Adrenal gland (tissue), 12 donors: ENCODE data around the gene CAV2. TPM values are rescaled to one million over a fixed set of nuclear protein-coding genes. Genes with fewer than 3 reads are reported as not detected.

Experiments
- DNase-seq, 7 donors: peaks; one replicate each; pipeline ENCODE4 v3.0.0-alpha.2; 2019 to 2020
- H3K27ac ChIP-seq, 5 donors: fragments of 200-600 bp; sonication (generic) in 4 of 5; 1 replicate in 3 of 5; 2 replicates in 2 of 5; pipeline versions ENCODE4 v1.5.1 to v1.8.0; 2016 to 2020; ENCODE audit warnings: mild to moderate bottlenecking in 1 of 5
- H3K27me3 ChIP-seq: fragments of 200-600 bp; 2 replicates; pipeline ENCODE4 v1.8.0; 2021
- H3K36me3 ChIP-seq, 2 donors: fragments of 200-600 bp; replicated peaks in 1 of 2; 1 replicate in 1 of 2; 2 replicates in 1 of 2; pipeline versions ENCODE4 v1.5.1 to v1.8.0; 2018 to 2022
- H3K4me1 ChIP-seq, 2 donors: fragments of 200-600 bp; replicated peaks in 1 of 2; 1 replicate in 1 of 2; 2 replicates in 1 of 2; pipeline versions ENCODE4 v1.5.1 to v1.8.0; 2018 to 2021
- H3K4me3 ChIP-seq, 4 donors: fragments of 200-600 bp; sonication (generic) in 3 of 4; one replicate each; pipeline ENCODE4 v1.5.1; 2016 to 2018
- H3K9me3 ChIP-seq, 3 donors: fragments of 200-600 bp; sonication (generic) in 1 of 3; replicated peaks in 1 of 3; 1 replicate in 2 of 3; 2 replicates in 1 of 3; pipeline versions ENCODE4 v1.5.1 to v1.8.0; 2016 to 2021
- POLR2A ChIP-seq, 2 donors: fragments of 450-650 bp; IDR thresholded peaks; one replicate each; pipeline ENCODE4 v1.6.1; 2017; ENCODE audit warnings: antibody characterized with exemption in 2 of 2, mild to moderate bottlenecking in 2 of 2, moderate library complexity in 1 of 2
- WGBS, 4 donors: extraction: QIAGEN DNeasy Blood & Tissue Kit in 2 of 4; methylation state at CpG; one replicate each; pipeline versions ENCODE4 v1.1.5 to v1.1.7; 2013 to 2017; 5-methylcytosine and 5-hydroxymethylcytosine counted together
- intact Hi-C, 2 donors: fragments of 100-400 bp; cut with DNase I; formaldehyde crosslinking; loops; one replicate each; pipeline versions ENCODE4 v1.14.1 to v1.15.0; 2022 to 2023
- polyA plus RNA-seq, 3 donors: library from polyadenylated mRNA; stranded (reverse); fragments of 200-250 nt in 2 of 3; fragments of 350-450 nt in 1 of 3; fragmentation: Illumina TruSeq in 1 of 3; extraction: RNeasy Lipid Tissue Mini Kit (QIAGEN cat#74804) in 1 of 3; gene quantifications; one replicate each; pipeline ENCODE4 v1.2.3, GENCODE V29; 2013 to 2014
- total RNA-seq, 9 donors: library from RNA; depleted of rRNA in 4 of 9; stranded (reverse); fragments of >200 nt in 4 of 9; fragments of 120-200 nt in 1 of 9; fragmentation: NEBNext Ultra II Directional in 1 of 9; extraction: Animal tissue kit (Norgen Biotek cat#: 25700) in 1 of 9; gene quantifications; one replicate each; pipeline versions ENCODE4 v1.1.0 to v1.2.4, GENCODE V29; 2013 to 2023
- TF ChIP-seq, protein P1 (sequence below), 6 experiments: fragments of 450-650 bp in 4 of 6; fragments of 200-600 bp in 2 of 6; sonication (generic) in 1 of 6; IDR thresholded peaks; 1 replicate in 5 of 6; 2 replicates in 1 of 6; pipeline versions ENCODE4 v1.5.1 to v1.8.0; 2016 to 2021; ENCODE audit warnings: antibody characterized with exemption in 6 of 6, mild to moderate bottlenecking in 2 of 6, moderate library complexity in 1 of 6
- donor health status: healthy with polysubstance abuse.
- donor health status: Bipolar disorder and iron deficiency.
- donor health status: DM: yes; HTN: yes; CAD: no.
- donor health status: DM: no; HTN: no; CAD: no.
- donor health status: DM: no; HTN: no; CAD: no.
- donor health status: DM: yes; HTN: yes; CAD: no.

Gene CAV2
- total and polyA plus RNA-seq, 12 donors: 9.8 to 40.2 (median 16.1) TPM

DNA sequence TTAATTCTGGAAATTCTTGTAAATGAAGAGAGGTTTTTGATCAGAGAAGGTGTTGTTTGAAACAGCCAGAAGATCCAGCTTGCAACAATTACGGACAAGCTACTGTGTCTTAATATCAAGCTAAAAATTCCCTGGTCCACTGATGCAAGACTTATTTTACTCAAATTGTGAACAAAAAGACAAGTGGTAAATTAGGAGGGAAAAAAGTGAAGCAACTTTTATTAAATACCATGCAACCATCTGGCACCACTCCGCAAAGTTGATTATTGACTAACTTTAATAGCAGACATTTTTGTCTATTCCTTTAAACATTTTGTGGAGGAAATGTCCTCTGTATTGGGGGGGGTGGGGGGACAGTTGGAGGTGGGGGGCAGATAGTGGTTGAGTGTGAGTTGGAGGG, 5.1 kb upstream of the CAV2 start:
- 92 to 100% (median 93%) methylated on average over 2 of the region's 2 CpGs for WGBS, 4 donors
- DNase-seq: no peak
- no peaks in the 10 kb centered on the region for H3K4me1 ChIP-seq
- no peak overlapping the region for H3K27ac ChIP-seq
- intact Hi-C loops: no loop called here
- no peak overlapping the region for H3K4me3 ChIP-seq
- H3K9me3 ChIP-seq: no peaks in the 10 kb centered on the region
- H3K36me3 ChIP-seq: no peaks in the 10 kb centered on the region
- TF ChIP-seq POLR2A (IDR thresholded peaks at IDR 0.05): no peak
- TF ChIP-seq, protein P1, sequence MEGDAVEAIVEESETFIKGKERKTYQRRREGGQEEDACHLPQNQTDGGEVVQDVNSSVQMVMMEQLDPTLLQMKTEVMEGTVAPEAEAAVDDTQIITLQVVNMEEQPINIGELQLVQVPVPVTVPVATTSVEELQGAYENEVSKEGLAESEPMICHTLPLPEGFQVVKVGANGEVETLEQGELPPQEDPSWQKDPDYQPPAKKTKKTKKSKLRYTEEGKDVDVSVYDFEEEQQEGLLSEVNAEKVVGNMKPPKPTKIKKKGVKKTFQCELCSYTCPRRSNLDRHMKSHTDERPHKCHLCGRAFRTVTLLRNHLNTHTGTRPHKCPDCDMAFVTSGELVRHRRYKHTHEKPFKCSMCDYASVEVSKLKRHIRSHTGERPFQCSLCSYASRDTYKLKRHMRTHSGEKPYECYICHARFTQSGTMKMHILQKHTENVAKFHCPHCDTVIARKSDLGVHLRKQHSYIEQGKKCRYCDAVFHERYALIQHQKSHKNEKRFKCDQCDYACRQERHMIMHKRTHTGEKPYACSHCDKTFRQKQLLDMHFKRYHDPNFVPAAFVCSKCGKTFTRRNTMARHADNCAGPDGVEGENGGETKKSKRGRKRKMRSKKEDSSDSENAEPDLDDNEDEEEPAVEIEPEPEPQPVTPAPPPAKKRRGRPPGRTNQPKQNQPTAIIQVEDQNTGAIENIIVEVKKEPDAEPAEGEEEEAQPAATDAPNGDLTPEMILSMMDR (IDR thresholded peaks at IDR 0.05): no peak
- H3K27me3 ChIP-seq: no peaks in the 10 kb centered on the region

DNA sequence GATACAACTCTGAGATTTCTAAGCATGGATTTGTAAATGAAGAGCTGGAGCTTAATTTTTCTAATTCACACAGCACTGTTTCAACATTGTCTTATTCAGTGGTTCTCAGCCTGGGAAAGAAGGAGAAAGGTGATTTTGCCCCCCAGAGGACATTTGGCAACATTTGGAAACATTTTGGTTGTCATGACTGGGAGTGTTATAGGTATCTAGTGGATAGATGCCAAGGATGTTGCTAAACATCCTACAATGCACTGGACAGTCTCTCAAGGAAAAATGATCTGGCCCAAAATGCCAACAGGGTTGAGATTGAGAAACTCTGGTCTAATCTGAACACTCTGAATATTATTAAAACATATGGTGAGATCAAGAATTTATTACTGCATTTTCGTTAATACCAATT, 3.8 kb upstream of the CAV2 start:
- WGBS, 4 donors: 79 to 97% (median 84%) methylated on average over 1 of the region's 1 CpG
- intact Hi-C loops: no loop called here
- H3K4me3 ChIP-seq: no peak overlapping the region
- DNase-seq: no peak
- no peak for TF ChIP-seq POLR2A (IDR thresholded peaks at IDR 0.05)
- TF ChIP-seq, protein P1 (IDR thresholded peaks at IDR 0.05): no peak
- H3K36me3 ChIP-seq: no peaks in the 10 kb centered on the region
- no peak overlapping the region for H3K27ac ChIP-seq
- no peaks in the 10 kb centered on the region for H3K4me1 ChIP-seq
- no peaks in the 10 kb centered on the region for H3K9me3 ChIP-seq
- H3K27me3 ChIP-seq: no peaks in the 10 kb centered on the region

DNA sequence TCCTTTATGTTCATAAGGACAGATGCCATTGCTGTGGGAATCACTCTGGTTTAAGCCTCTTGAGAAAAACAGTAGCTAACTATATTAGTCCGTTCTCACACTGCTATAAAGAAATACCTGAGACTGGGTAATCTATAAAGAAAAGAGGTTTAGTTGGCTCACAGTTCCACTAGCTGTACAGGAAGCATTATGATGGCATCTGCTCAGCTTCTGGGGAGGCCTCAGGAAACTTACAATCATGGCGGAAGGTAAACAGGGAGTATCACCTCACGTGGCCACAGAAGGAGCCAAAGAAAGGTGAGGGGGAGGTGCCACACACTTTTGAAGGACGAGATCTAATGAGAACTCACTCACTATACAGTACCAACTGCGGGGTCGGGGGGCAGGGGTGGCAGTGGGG, 2.9 kb upstream of the CAV2 start:
- WGBS, 4 donors: 87 to 99% (median 95%) methylated on average over 6 of the region's 6 CpGs
- no peak overlapping the region for H3K27ac ChIP-seq

DNA sequence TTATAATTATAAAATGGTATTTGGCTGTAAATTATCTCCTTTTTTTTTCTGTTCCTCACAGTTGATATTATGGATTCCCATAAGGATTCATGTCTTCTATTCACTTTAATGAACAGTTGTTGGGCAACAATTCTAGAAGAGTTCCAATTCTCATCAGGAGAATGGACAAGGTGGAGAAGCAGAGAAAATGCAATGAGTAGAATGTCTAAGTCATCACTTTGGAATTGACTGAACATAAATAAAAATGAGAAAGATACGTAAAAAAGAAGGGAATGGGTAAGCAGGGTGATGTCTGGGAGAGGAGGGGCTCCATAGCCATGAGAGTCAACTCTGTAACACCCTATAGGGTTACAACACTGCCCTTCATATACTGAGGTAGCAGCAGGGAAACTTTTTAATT, 1.8 kb upstream of the CAV2 start:
- Histone ChIP-seq H3K36me3 (no peaks in the 10 kb centered on the region), H3K4me1 (peaks cover 0 to 3% of the 10 kb centered on the region in 2 donors), H3K27me3 (no peaks in the 10 kb centered on the region), H3K4me3 (no peak overlapping the region), H3K9me3 (no peaks in the 10 kb centered on the region), H3K27ac (no peak overlapping the region)
- intact Hi-C loops: no loop called here
- WGBS, 4 donors: 70 to 84% (median 77%) methylated on average over 1 of the region's 1 CpG
- TF ChIP-seq POLR2A (IDR thresholded peaks at IDR 0.05): no peak
- TF ChIP-seq, protein P1 (IDR thresholded peaks at IDR 0.05): no peak
- DNase-seq: no peak

More for the DNA sequence above, 2.9 kb upstream of the CAV2 start:
- Histone ChIP-seq H3K27me3 (no peaks in the 10 kb centered on the region), H3K4me3 (no peak overlapping the region), H3K36me3 (no peaks in the 10 kb centered on the region), H3K4me1 (no peaks in the 10 kb centered on the region), H3K9me3 (no peaks in the 10 kb centered on the region)
- intact Hi-C loops: no loop called here
- TF ChIP-seq POLR2A (IDR thresholded peaks at IDR 0.05): no peak
- TF ChIP-seq, protein P1 (IDR thresholded peaks at IDR 0.05): no peak
- no peak for DNase-seq
